Smooth muscle cell (in vitro differentiated cells): ENCODE measurements around the gene EIF5AL1. TPM values are rescaled to one million over a fixed set of nuclear protein-coding genes. Genes with fewer than 3 reads are reported as not detected.
"Not testable (repeated sequence)": the region's sequence is repeated elsewhere in the genome, so short reads cannot be mapped to it uniquely, and the experiment has no call there.

Source experiments
- DNase-seq: peaks from one replicate; lab custom pipeline; 2025; ENCODE audit not compliant: unreplicated experiment; lab: John Stamatoyannopoulos, UW
- H2AFZ ChIP-seq: fragments of 200-600 bp; sonication (generic); 2 replicates; pipeline ENCODE4 v1.6.0; 2016; ENCODE audit warnings: antibody characterized with exemption, low read depth, mild to moderate bottlenecking
- H3F3A ChIP-seq: fragments of 200-600 bp; sonication (generic); 2 replicates; pipeline ENCODE4 v1.6.0; 2017; ENCODE audit warnings: antibody characterized with exemption, low read depth
- H3K27ac ChIP-seq: fragments of 200-600 bp; sonication (generic); 2 replicates; pipeline ENCODE4 v1.5.1; 2016; ENCODE audit warnings: low read depth, mild to moderate bottlenecking
- H3K27me3 ChIP-seq: fragments of 200-600 bp; sonication (generic); 2 replicates; pipeline ENCODE4 v1.6.1; 2016; ENCODE audit warnings: low read depth, mild to moderate bottlenecking
- H3K36me3 ChIP-seq: fragments of 200-600 bp; sonication (generic); 2 replicates; pipeline ENCODE4 v1.5.1; 2016; ENCODE audit warnings: low read depth
- H3K4me1 ChIP-seq: fragments of 200-600 bp; sonication (generic); 2 replicates; pipeline ENCODE4 v1.5.1; 2016; ENCODE audit warnings: low read depth
- H3K4me2 ChIP-seq: fragments of 200-600 bp; sonication (generic); 2 replicates; pipeline ENCODE4 v1.6.0; 2016; ENCODE audit warnings: mild to moderate bottlenecking
- H3K4me3 ChIP-seq: fragments of 200-600 bp; sonication (generic); 2 replicates; pipeline ENCODE4 v1.5.1; 2016; ENCODE audit warnings: mild to moderate bottlenecking
- H3K79me2 ChIP-seq: fragments of 200-600 bp; sonication (generic); 2 replicates; pipeline ENCODE4 v1.6.0; 2016; ENCODE audit warnings: low read depth, mild to moderate bottlenecking
- H3K9ac ChIP-seq: fragments of 200-600 bp; sonication (generic); 2 replicates; pipeline ENCODE4 v1.6.0; 2016; ENCODE audit warnings: low read depth
- H3K9me3 ChIP-seq: fragments of 200-600 bp; sonication (generic); replicated peaks from 2 replicates; pipeline ENCODE4 v1.5.1; 2016; ENCODE audit warnings: low read depth
- H4K20me1 ChIP-seq: fragments of 200-600 bp; sonication (generic); 2 replicates; pipeline ENCODE4 v1.6.0; 2016; ENCODE audit warnings: low read depth
- WGBS: methylation state at CpG from one replicate; pipeline ENCODE4 v1.1.7; 2016; ENCODE audit warnings: low lambda C conversion rate; 5-methylcytosine and 5-hydroxymethylcytosine counted together
- polyA plus RNA-seq: library from polyadenylated mRNA; unstranded; fragments of >200 nt; fragmentation: Nextera tagmentation; extraction: Ambion mirVana; gene quantifications from 2 replicates; pipeline ENCODE4 v1.2.1, GENCODE V29; 2016
- total RNA-seq: library from RNA; depleted of rRNA; stranded (reverse); fragments of >200 nt; gene quantifications from 2 replicates; pipeline ENCODE4 v1.2.3, GENCODE V29; 2014

The EIF5AL1 gene
- total and polyA plus RNA-seq, 2 experiments from 2014 or later, result 0.49 to 1.6 TPM

DNA sequence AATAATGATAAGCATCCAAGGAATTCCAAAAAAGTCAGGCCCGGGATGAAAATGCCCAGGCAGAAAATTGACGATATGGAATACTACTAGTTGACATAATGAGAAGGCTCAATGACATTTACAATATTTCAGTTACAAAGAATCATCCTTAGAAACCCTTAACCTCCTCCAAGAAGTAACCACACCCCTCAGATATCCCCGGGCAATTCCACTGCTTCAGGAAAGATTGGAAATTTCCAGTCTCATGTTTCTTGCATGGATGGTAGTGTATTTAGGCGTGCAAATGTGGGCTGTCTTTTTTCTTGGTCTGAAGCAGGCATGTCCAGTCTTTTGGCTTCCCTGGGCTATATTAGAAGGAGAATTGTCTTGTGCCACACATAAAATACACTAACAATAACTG is 5.2 kb downstream of the EIF5AL1 start:
- DNase-seq, H3K9me3 ChIP-seq, H3K27me3 ChIP-seq, H3F3A ChIP-seq, H3K79me2 ChIP-seq, H4K20me1 ChIP-seq, H2AFZ ChIP-seq, H3K36me3 ChIP-seq, H3K4me2 ChIP-seq, H3K4me3 ChIP-seq, H3K27ac ChIP-seq, H3K9ac ChIP-seq, H3K4me1 ChIP-seq: not testable (repeated sequence)
- WGBS, result 57% methylated on average over 3 of the region's 4 CpGs

DNA sequence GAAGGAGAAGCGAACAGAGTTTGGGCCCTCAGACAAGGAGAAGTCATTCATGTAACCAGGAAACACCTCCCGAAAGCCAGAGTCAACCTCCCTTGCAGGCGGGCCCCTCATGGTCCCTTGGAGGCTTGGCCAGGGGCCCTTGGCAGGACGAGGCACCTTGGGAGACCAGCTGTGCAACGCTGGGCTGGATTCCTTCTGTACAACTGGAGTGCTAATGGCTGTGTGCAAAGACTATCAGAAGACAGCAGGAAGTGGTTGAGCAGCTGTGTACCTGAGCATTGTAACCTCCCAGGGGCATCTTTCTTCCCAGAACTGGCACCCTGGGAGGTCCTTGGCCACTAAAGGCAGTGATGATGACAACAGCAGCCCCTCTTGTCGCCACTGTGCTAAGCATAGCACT is 9.4 kb downstream of the EIF5AL1 start:
- not testable (repeated sequence) for H2AFZ ChIP-seq, H3K9ac ChIP-seq, H3K27me3 ChIP-seq, H3K79me2 ChIP-seq, H3K4me3 ChIP-seq, H3K36me3 ChIP-seq, H3K4me2 ChIP-seq, H3K27ac ChIP-seq, H3F3A ChIP-seq, H3K4me1 ChIP-seq, DNase-seq, H4K20me1 ChIP-seq, H3K9me3 ChIP-seq
- 83% methylated on average over 4 of the region's 6 CpGs for WGBS

DNA sequence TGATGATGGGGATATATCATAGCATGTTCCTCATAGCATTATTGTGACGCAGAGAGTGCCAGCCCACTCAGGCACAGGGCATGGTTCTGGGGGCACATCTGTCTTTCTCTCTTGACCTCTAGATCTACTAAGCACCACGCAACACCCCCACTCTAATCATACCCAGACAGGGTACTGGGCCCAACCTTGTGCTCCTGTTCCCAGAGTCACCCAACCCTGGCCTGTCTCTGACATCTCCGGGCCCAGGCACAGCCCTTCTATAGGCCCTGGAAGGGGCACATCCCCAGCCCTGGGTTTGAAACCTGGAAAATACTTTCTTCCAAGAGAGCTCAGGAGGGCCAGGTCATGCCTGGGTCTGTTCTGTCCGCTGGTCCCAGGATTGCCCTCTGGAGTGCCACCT is 10.1 kb downstream of the EIF5AL1 start:
- not testable (repeated sequence) for H3K36me3 ChIP-seq, DNase-seq, H3K9ac ChIP-seq, H3K4me3 ChIP-seq, H3K79me2 ChIP-seq, H3K4me1 ChIP-seq, H3F3A ChIP-seq, H3K9me3 ChIP-seq, H4K20me1 ChIP-seq, H3K27me3 ChIP-seq, H3K4me2 ChIP-seq, H3K27ac ChIP-seq, H2AFZ ChIP-seq
- WGBS, result 95% methylated on average over 3 of the region's 4 CpGs

GRCh38 chr10:79523157-79523853 is 11.0 kb downstream of the EIF5AL1 start:
- not testable (repeated sequence) for H3K9me3 ChIP-seq, H3K79me2 ChIP-seq, H3K4me1 ChIP-seq, DNase-seq, H3K36me3 ChIP-seq, H3F3A ChIP-seq, H3K4me3 ChIP-seq, H3K27ac ChIP-seq, H3K4me2 ChIP-seq, H4K20me1 ChIP-seq, H3K9ac ChIP-seq, H2AFZ ChIP-seq, H3K27me3 ChIP-seq
- WGBS, result 77% methylated on average over 9 of the region's 13 CpGs

GRCh38 chr10:79525049-79525710 is 12.8 kb downstream of the EIF5AL1 start:
- not testable (repeated sequence) for DNase-seq, H3F3A ChIP-seq, H2AFZ ChIP-seq, H3K4me3 ChIP-seq, H3K27me3 ChIP-seq, H3K4me2 ChIP-seq, H3K27ac ChIP-seq, H3K36me3 ChIP-seq, H3K4me1 ChIP-seq, H3K9me3 ChIP-seq, H3K9ac ChIP-seq, H3K79me2 ChIP-seq, H4K20me1 ChIP-seq
- WGBS, result 84% methylated on average over 3 of the region's 8 CpGs

GRCh38 chr10:79528261-79528660 is 15.9 kb downstream of the EIF5AL1 start:
- not testable (repeated sequence) for DNase-seq, H3K4me1 ChIP-seq, H3K4me3 ChIP-seq, H2AFZ ChIP-seq, H3K9ac ChIP-seq, H3K4me2 ChIP-seq, H3K27ac ChIP-seq, H3K36me3 ChIP-seq, H3F3A ChIP-seq, H3K27me3 ChIP-seq, H3K79me2 ChIP-seq, H3K9me3 ChIP-seq, H4K20me1 ChIP-seq
- WGBS, result 94% methylated on average over 4 of the region's 4 CpGs

- not testable (repeated sequence) for H3K9me3 ChIP-seq, H3K79me2 ChIP-seq, H3K36me3 ChIP-seq, DNase-seq, H3K27me3 ChIP-seq, H3F3A ChIP-seq, H3K27ac ChIP-seq, H2AFZ ChIP-seq, H3K4me3 ChIP-seq, H3K4me2 ChIP-seq, H3K9ac ChIP-seq, H3K4me1 ChIP-seq, H4K20me1 ChIP-seq
- 79% methylated on average over 11 of the region's 11 CpGs for WGBS
Observed at GRCh38 chr10:79533142-79533902, 21.0 kb downstream of the EIF5AL1 start.

DNA sequence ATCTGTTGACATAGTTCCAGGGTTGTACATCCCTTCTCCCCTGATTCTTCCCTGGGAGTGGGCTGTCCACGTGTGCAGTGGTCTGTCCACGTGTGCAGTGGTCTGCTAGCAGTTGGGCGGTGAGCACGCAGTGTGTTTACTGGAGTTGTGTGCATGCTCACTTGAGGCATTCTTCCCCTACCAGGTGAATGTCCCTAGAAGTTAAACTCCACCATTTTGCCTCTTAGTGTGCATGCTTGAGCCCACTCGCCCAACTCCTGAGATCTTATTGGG is 21.5 kb downstream of the EIF5AL1 start:
- H3K36me3 ChIP-seq, H3K4me3 ChIP-seq, H3K9me3 ChIP-seq, H4K20me1 ChIP-seq, H3K4me1 ChIP-seq, H3K4me2 ChIP-seq, H3K27me3 ChIP-seq, H3K9ac ChIP-seq, H3F3A ChIP-seq, H3K79me2 ChIP-seq, H3K27ac ChIP-seq, H2AFZ ChIP-seq, DNase-seq: not testable (repeated sequence)
- WGBS, result 91% methylated on average over 1 of the region's 5 CpGs
